ENCODE measurements around the gene JAG1.

JAG1 gene

DNA sequence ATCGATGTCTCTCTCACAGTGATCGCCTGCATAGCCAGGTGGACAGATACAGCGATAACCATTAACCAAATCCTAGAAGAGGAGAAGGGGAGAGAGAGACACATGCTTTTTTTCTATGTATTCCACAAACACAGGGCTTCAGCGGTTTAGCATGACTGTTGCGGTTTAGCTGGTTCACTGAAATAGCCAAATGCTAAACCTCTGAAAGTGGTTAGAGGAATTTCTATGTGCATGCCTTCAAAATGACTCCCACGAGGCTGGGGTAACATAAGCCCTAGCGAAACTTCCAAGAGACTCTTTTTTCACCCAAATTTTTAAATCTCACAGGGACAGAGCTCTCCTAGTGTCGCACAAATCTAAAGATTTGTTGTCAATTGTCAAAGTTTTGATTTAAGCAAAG, 25.1 kb downstream of the JAG1 start:
- ChIA-PET POLR2A (ENCODE audit: low non-redundant PET) (no interaction called here), CTCF (interaction anchor here (0.7 kb wide), 2 partner anchors 176 to 223 kb away, joined by 3 to 5 read pairs; no protein-coding TSS in a partner anchor)
- H3K27ac ChIP-seq = no peak overlapping the region
- TF ChIP-seq, protein P1, sequence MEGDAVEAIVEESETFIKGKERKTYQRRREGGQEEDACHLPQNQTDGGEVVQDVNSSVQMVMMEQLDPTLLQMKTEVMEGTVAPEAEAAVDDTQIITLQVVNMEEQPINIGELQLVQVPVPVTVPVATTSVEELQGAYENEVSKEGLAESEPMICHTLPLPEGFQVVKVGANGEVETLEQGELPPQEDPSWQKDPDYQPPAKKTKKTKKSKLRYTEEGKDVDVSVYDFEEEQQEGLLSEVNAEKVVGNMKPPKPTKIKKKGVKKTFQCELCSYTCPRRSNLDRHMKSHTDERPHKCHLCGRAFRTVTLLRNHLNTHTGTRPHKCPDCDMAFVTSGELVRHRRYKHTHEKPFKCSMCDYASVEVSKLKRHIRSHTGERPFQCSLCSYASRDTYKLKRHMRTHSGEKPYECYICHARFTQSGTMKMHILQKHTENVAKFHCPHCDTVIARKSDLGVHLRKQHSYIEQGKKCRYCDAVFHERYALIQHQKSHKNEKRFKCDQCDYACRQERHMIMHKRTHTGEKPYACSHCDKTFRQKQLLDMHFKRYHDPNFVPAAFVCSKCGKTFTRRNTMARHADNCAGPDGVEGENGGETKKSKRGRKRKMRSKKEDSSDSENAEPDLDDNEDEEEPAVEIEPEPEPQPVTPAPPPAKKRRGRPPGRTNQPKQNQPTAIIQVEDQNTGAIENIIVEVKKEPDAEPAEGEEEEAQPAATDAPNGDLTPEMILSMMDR (conservative IDR thresholded peaks at IDR 0.05; ENCODE audit: low read depth) = no peak
- DNase-seq (ENCODE audit: low spot score) = no peak

DNA sequence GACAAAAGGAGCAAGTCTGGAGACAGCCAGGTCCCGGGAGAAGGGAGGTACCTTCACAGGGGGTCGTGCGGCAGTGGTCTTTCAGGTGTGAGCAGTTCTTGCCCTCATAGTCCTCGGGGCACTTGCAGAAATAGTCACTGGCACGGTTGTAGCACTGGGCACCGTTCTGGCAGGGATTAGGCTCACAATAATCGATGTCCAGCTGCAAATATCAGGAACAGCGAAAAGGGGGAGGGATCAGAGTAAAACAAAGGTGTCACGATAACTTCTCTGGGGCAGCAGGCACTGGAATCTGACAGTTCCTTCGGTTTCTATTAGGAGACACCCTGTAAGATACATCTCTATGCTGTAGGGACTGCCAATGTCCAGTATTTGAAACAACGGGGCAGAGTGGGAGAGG, 25.9 kb downstream of the JAG1 start:
- CTCF ChIA-PET = no interaction called here
- H3K27ac ChIP-seq = peak overlapping the region; percentile 60
- TF ChIP-seq, protein P1 (conservative IDR thresholded peaks at IDR 0.05; ENCODE audit: low read depth) = no peak
- no peak for DNase-seq (ENCODE audit: low spot score)
- POLR2A ChIA-PET (ENCODE audit: low non-redundant PET) = no interaction called here

DNA sequence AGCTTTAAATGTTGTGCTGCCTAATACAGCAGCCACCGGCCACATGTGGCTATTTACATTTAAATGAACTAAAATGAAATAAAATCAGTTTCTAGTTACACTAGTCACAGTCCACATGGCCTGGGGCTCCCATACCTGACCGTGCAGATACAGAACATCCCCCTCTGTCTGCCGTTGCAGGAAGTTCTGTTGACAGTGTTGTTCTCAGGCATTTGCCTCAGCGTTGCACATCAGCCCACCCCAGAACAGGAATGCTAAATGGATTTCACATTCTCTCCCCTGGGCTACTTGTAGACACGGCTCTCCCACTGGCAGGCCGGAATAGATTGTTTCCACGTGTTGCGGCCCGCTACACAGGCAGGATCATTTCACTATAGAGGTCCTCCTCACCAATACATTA, 26.3 kb downstream of the JAG1 start:
- H3K27ac ChIP-seq = peak overlapping the region; percentile 60
- POLR2A ChIA-PET (ENCODE audit: low non-redundant PET) = no interaction called here
- DNase-seq (ENCODE audit: low spot score) = no peak
- TF ChIP-seq, protein P1 (conservative IDR thresholded peaks at IDR 0.05; ENCODE audit: low read depth) = no peak
- CTCF ChIA-PET = no interaction called here

DNA sequence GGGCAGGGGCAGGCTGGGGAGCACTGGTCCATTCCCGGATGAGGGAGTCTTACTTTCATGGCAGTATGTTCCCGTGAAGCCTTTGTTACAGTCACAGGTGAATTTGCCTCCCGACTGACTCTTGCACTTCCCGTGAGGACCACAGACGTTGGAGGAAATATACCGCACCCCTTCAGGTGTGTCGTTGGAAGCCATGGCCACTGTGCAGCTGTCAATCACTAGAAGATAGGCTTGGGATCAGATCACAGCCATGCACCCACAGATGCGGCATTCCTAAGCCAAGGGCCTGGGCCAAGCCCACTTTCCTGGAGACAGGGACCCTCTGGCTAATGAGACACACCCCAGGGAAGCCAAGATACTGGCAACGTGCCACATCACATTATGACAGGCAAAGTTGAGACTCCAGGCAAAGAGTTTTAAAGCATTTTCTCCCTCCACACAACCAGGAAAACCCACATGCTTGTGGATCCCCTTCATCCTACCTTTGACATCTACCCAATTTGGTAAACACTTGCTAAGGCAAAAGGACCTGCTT, 26.8 kb downstream of the JAG1 start:
- CTCF ChIA-PET = no interaction called here
- peak overlapping the region; percentile 60 for H3K27ac ChIP-seq
- TF ChIP-seq, protein P1 (conservative IDR thresholded peaks at IDR 0.05; ENCODE audit: low read depth) = no peak
- DNase-seq (ENCODE audit: low spot score) = no peak
- POLR2A ChIA-PET (ENCODE audit: low non-redundant PET) = no interaction called here

DNA sequence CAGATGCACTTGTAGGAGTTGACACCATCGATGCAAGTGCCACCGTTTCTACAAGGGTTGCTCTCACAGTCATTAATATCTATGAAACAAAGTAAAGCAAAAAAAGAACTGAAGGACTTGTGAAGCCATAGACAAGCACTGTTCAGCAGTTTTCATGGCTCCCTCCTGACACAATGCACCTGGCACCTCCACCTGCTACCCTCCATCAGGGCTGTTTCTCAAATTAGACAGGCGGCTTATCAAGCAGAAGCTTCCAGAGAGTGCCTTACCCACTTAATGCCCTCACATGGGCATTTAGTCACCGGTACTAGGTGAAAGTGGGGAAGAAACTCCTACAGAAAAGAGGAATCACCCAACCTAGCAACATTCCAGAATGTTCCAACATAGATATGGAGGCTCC, 27.8 kb downstream of the JAG1 start:
- ChIA-PET CTCF (no interaction called here), POLR2A (ENCODE audit: low non-redundant PET) (interaction anchor here (0.7 kb wide), 1 partner anchor 18 kb away, joined by 3 read pairs; no protein-coding TSS in a partner anchor)
- H3K27ac ChIP-seq = peak overlapping the region; percentile 60

DNA sequence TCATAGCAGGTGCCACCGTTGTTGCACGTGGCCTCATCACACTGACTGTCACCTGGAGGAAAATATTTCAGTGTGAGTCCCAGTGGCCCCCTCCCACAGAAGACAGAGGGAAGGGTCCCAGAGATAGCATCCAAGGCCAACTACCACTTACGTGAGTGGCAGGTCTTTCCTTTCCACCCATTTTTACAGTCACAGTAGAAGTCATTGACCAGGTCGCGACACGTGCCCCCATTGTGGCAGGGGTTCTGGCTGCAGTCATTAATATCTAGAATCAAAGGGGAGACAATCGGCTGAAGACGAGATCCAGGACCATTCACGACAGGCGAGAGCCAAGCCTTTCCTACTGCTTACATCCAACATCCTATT, 28.6 kb downstream of the JAG1 start:
- H3K27ac ChIP-seq = peak overlapping the region; percentile 60
- no peak for DNase-seq (ENCODE audit: low spot score)
- ChIA-PET CTCF (no interaction called here), POLR2A (ENCODE audit: low non-redundant PET) (no interaction called here)
- TF ChIP-seq, protein P1 (conservative IDR thresholded peaks at IDR 0.05; ENCODE audit: low read depth) = no peak

More for the DNA sequence above, 27.8 kb downstream of the JAG1 start:
- TF ChIP-seq, protein P1 (conservative IDR thresholded peaks at IDR 0.05; ENCODE audit: low read depth) = no peak
- no peak for DNase-seq (ENCODE audit: low spot score)

Data from RWPE1 (cell line).